Nucleus accumbens (tissue), 56 donors: Measurements from ENCODE around the gene TBCK.
"Not testable (repeated sequence)": the region's sequence is repeated elsewhere in the genome, so short reads cannot be mapped to it uniquely, and the experiment has no call there.

ENCODE experiments used
- DNase-seq, 56 donors: peaks; one replicate each; lab custom pipeline; 2025; lab: John Stamatoyannopoulos, UW

Gene TBCK

DNA sequence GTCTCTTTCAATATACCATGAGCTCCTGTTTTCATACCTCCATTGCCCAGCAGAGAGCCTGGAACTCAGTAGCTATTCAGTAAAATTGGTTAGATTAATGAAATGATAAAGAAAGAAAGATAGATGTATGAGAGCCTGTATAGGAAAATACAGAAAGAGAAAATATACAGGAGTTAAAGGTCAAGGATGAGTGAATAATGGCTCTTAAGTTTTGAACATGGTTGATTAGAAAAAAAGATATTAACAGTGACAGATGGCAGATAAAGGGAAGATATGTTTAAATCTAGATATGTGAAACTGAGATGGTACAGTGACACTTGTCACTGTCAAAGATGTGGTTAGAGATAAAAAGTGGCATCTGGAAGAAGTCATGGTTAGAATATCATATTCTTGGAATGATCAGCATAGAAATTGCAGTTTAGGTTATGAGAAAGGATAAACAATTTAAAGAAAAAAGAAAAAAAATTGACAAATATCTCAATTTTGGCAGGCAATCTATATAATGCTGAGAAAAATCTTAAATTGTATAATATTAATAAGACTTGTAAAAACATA is 179.2 kb downstream of the TBCK start:
- no peak for DNase-seq

DNA sequence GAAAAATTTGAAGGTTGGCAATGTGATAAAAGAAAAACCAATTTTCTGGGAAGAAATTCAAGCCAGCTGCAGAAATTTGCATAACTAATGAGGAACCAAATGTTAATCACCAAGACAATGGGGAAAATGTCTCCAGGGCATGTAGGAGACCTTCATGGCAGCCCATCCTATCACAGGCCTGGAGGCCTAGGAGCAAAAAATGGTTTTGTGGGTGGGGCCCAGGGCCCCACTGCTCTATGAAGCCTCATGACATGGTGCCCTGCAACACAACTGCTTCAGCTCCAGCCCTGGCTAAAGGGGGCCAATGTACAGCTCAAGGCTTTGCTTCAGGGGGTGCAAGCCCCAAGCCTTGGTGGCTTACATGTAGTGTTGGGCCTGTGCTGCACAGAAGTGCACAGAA is 184.0 kb downstream of the TBCK start:
- no peak for DNase-seq

DNA sequence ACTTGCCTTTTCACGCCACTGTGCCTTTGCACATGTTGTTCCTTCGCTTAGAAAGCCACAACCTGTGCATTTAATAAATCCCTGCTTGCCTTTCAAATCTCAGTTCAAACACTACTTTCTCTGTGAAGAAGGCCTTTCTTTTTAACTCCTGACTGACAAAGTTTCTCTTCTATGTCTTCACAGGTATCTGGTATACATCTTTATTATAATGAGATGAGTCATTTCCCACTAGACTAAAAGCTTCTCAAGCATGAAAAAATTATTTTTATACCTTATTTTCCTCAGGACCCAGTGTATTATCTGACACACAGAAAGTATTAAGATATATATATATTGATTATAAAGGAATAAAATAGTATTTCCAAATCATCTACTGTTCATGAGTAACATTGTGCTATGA is 189.9 kb downstream of the TBCK start:
- no peak for DNase-seq

DNA sequence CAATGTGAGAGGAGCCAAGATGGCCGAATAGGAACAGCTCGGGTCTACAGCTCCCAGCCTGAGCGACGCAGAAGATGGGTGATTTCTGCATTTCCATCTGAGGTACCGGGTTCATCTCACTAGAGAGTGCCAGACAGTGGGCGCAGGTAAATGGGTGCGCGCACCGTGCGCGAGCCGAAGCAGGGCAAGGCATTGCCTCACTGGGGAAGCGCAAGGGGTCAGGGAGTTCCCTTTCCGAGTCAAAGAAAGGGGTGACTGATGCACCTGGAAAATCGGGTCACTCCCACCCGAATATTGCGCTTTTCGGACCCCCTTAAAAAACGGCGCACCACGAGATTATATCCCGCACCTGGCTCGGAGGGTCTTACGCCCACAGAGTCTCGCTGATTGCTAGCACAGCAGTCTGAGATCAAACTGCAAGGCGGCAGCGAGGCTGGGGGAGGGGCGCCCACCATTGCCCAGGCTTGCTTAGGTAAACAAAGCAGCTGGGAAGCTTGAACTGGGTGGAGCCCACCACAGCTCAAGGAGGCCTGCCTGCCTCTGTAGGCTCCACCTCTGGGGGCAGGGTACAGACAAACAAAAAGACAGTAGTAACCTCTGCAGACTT is 196.0 kb downstream of the TBCK start:
- DNase-seq = not testable (repeated sequence)

DNA sequence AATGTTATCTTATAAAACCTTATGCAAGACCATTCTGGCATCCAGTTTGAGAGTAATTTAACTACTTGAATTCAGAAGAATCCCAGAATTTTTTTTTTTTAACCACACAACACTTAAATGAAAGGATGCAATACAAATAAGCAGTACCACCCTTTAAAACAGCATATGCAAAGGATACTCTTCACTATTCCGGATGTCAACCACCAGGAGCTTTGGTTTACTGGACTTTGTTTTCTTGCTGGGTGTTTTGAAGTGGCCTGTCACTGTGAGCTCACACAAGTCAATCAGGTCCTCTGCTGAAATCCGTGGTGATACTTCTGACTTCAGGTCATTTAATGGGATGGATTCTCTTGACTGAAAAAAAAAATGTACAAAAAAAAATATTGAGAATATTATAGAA is 200.0 kb downstream of the TBCK start:
- DNase-seq = no peak

DNA sequence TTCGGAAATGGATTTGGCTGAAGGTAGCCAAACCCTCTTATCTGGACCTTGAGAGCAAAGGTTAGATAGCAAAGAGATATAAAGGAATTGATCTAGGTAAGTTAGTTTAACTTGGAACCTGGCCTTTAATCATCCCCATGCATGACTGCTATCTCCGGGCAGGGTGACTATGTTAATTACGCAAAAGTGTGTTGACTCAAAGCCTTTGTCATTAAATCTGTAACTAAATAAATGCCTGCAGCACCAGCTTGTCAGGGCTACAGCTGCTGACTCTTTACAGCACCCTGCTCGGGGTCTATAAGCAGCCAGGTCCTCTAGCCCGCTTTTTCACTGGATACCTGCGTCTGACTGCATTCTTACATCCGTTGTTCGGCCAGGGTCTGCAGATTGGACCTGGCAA is 201.7 kb downstream of the TBCK start:
- DNase-seq = no peak

DNA sequence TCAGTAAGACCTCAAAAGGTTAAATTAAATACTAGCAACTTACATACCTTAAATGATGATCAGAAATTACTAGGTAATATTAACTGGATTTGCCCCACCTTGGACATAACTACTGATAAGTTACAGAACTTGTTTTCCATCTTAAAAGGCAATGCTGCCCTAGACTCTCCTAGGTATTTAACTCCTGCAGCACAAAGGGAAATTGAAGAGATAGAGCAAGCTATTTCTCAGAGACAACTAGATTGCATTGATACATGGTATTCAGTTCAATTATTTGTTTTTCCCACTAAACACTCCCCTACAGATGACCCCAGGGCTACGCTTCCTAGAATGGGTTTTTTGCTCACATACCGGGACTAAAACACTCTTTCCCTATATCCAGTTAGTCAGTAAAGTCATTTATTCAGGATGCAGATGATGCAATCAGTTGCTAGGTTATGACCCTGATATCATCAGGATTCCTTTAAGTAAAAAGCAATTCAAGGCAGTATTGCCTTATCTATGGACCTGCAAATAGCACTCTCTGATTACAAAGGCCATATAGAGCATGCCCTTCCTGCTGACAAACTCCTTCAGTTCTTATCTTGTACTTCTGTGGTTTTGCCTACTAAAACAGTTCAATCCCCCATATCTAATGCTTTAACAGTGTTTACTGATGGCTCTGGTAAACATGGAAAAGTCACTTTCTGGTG is 204.1 kb downstream of the TBCK start:
- DNase-seq = not testable (repeated sequence)

DNA sequence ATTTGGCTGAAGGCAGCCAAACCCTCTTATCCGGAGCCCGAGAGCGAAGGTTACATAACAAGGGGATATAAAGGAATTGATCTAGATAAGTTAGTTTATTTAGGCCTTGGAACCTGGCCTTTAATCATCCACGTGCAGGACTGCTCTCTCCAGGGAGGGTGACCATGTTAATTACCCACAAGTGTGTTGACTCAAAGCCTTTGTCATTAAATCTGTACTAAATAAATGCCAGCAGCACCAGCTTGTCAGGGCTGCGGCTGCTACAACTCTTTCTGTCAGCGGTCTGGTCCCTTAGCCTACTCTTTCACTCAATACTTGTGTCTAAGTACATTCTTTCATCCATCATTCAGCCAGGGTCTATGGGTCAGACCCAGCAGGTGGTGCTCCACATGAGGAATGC is 206.1 kb downstream of the TBCK start:
- no peak for DNase-seq

DNA sequence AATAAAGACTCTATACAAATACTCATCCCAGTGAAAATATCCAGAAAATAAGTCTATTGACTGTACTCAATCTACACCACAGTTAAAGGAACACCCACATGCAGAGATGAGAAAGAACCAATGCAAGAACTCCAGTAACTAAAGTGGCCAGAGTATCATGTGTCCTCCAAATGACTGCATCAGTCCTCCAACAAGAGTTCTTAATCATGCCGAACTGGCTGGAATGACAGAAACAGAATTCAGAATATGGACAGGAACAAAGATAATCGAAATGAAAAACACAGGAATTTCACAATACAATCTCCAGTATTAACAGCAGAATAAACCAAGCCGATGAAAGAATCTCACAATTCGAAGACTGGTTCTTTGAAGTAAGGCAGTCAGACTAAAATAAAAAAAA is 210.3 kb downstream of the TBCK start:
- DNase-seq = no peak

DNA sequence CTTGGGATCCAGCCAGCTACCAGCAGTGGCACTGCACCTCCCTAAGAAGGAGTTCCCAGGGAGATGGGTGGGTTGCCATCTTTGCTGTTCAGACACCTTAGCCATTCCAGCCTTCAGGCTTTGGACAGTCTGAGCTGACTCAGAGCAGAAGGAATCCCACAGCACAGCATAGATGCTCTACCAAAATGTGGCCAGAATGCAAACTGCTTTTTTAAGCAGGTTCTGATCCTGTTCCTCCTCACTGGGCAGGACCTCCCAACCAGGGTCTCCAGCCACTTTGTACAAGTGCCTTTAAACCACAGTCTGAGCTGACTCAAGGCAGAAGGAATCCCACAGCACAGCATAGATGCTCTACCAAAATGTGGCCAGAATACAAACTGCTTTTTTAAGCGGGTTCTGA is 211.7 kb downstream of the TBCK start:
- peak in 1 of 56 donors; percentile 0 for DNase-seq

DNA sequence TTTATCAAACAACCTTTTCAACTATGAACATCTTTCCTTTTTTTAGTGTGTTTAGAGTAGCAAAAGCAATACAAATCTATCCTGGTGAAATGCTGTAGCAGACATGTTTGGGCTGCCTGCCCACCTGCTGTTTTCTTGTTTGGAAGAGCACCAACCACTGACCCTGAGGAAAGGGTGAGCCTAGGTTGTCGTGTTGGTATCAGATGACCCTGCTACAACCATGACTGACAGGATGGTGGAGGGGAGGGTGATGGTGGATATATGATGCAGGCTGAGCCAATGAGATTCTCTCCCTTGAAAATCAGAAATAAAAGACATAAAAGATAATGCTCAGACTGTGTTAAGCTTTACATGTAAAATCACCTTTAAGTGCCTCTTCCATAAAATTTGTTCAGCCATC is 219.6 kb downstream of the TBCK start:
- DNase-seq = no peak

DNA sequence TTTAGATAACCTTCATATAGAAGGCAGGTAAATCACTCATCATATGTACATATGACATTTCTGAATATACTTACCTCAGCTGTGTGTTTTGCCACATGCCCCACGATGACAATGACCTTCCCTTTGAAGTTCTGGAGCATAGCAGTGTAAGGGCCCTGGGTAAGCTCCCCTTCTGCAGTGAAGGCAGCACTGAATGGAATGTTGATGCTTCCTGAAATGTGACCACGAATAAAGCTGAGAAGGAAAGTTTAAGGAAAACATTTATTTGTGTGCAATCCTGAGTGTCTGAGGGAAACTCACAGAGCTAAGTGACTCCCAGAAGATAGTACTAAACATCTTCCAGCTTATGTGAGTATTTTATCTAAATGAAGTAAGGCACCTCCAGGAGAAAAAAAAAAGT is 220.6 kb downstream of the TBCK start:
- DNase-seq = no peak

DNA sequence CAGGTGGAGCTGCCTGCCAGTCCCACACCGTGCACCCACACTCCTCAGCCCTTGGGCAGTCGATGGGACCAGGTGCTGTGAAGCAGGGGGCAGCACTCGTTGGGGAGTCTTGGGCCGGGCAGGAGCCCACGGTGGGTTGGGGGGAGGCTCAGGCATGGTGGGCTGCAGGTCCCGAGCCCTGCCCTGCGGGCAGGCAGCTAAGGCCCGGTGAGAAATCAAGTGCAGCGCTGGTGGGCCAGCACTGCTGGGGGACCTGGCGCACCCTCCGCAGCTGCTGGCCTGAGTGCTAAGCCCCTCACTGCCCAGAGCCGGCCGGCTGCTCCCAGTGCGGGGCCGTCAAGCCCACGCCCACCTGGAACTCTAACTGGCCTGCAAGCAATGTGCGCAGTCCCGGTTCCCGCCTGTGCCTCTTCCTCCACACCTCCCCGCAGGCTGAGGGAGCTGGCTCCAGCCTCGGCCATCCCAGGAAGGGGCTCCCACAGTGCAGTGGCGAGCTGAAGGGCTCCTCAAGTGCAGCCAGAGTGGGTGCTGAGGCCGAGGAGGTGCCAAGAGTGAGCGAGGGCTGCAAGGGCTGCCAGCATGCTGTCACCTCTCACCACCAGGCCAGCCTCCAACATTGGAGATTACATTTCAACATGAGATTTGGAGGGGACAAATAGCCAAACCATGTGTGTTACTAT is 223.5 kb downstream of the TBCK start:
- DNase-seq = no peak

DNA sequence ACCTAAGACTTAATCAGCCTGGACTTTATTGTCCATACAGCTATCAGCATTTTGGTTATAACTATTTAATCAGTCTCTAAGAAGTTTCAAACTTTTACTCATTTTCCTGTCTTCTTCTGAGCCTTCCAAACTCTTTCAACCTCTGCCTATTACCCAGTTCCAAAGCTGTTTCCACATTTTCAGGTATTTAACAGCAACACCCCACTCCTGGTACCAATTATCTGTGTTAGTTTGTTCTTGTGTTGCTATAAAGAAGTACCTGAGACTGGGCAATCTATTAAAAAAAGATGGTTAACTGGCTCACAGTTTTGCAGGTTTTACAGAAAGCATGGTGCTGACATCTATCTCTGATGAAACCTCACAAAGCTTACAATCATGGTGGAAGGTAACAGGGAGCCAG is 225.2 kb downstream of the TBCK start:
- no peak for DNase-seq

DNA sequence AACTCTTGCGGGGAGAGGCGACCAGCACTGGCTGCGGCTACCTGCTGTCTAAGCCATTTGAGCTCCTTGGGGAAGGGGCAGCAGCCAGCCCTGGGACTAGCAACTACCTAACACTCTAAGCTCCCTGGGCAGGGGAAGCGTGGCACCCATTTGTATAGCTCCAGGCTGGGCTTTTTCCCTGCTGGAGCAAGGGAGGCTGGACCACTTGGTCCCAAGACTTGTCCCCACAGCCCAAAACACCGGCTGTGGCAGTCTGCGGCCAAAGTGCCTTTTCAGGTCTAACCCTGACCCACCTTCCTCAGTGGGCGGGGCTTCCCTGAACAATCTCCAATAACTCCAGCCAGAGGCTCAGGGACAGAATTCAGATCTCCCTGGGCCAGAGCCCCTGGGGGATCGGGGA is 232.9 kb downstream of the TBCK start:
- DNase-seq = no peak

DNA sequence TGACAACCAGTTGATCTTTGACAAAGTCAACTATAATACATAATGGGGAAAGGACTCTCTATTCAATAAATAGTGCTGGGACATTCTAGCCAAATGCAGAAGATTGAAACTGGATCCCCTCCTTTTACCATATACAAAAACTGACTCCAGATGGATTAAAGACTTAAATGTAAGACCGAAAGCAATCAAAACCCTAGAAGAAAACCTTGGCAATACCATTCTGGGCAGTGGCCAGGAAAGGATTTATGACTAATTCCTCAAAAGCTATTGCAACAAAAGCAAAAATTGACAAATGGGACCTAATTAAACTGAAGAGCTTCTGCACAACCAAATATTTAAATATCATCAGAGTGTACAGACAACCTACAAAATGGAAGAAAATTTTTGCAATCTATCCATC is 235.6 kb downstream of the TBCK start:
- no peak for DNase-seq

DNA sequence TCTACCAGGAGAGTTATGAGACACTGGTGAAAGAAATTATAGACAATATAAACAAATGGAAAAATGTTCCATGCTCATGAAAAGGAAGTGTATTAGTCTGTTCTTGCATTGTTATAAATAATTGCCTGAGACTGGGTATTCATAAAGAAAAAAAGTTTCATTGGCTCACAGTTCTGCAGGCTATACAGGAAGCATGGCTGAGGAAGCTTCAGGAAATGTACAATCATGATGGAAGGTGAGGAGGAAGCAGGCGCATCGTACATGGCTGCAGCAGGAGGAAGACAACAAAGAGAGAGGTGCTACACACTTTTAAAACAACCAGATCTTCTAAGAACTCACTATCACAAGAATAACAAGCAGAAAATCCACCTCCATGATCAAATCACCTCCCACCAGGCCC is 236.4 kb downstream of the TBCK start:
- DNase-seq = no peak

DNA sequence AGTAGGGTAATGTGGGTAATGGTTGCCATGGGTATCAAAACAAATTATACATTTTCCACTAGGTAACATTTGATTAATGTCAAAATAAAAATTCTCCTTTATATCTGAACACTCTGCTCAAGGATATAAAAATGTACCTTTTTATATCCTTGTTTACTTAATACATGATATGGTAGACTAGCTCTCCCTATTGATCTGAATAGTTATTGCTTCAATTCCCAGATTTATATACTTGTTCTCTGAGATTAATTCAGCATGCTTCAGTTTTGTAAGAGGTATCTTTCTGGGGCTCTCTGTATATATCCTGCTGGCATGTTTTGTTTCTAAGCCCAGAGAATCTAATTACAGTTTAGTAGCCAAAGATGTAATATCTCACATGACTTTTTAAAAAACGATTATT is 251.0 kb downstream of the TBCK start:
- no peak for DNase-seq

DNA sequence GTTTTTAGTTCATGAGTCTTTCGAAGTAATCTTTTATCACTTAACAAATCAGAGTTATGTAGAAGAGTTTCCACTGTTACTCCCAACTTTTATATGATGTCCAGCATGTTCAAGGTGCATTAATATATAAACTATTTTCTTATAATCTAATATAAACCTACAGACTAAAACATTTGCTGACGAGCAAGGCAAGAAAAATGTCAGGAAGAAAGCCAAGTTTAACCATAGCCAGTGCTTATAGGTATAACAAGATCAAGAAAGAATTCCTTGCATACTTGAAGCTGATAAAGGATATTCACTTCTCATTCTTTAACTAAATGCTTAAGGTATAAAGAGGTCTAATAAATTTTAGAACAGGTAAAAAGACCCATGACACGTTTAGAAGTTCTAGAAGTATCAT is 253.0 kb downstream of the TBCK start:
- DNase-seq = no peak

DNA sequence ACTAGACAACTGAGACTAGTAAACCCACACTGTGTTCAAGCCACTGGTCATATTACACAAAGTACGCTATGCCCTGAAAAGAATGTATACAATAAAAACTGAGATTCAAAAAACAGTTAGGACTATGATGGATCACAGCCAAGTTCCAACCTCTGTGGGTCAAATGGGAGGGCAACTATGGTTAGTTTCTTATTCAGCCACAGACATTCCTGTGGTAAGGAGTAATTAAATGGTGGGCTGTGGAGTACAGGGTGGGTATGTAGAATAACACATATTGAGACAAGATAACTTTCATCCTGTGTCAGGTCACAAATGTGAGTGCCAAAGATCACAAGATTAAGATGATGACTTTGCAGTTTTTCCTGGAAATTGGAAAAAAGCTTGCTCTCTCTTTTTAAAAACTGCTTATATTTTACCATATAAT is 253.5 kb downstream of the TBCK start:
- DNase-seq = no peak

DNA sequence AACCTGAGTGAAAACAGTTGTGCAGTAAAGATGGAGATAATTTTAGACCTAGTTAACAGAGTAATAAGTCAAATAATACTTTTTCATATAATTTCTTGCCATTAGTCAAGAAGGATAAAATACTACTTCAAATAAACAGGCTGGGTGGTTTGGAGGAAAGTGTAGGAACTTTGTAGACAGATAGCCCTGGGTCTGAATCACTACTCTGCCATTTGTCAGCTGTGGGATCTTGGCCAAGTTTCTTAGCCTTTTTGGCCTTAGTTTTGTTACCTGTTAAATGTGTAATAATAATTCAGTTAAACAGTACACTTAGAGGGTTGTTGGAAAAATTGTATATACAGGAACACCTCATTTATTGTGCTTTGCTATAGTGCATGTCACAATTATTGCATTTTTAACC is 257.1 kb downstream of the TBCK start:
- no peak for DNase-seq

DNA sequence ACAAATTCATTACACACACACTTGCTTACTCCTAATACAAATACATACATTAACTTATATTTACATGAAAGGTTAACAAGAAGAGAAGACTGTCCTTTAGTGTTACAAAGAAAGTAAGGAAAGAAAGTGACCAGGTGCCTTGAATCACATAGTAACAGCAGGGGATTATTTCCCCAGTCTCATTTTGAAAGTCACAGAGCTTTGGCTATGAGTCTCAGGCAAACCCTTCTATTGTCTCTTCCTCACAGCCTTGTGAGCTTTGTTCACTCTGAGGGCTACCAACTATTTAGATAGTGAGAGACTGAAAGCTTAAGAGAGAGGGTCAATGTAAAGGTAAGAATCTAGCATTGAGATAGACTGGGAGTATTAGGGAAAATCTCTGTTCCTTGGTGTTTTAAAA is 259.1 kb downstream of the TBCK start:
- no peak for DNase-seq
